ENCODE results near the gene APLF. TPM values are rescaled to one million over a fixed set of nuclear protein-coding genes. Genes with fewer than 3 reads are reported as not detected.

Gene APLF
- total and polyA plus RNA-seq, 10 of the 15 experiments (the other 5 are each of a cell fraction or from before 2014, with no cell fraction given): 0.66 to 2.8 (median 1.8) TPM

GRCh38 chr2:68467077-68467960 lies at the start of gene APLF, which contains the start of gene FBXO48 (continued):
- TF ChIP-seq, protein P1, sequence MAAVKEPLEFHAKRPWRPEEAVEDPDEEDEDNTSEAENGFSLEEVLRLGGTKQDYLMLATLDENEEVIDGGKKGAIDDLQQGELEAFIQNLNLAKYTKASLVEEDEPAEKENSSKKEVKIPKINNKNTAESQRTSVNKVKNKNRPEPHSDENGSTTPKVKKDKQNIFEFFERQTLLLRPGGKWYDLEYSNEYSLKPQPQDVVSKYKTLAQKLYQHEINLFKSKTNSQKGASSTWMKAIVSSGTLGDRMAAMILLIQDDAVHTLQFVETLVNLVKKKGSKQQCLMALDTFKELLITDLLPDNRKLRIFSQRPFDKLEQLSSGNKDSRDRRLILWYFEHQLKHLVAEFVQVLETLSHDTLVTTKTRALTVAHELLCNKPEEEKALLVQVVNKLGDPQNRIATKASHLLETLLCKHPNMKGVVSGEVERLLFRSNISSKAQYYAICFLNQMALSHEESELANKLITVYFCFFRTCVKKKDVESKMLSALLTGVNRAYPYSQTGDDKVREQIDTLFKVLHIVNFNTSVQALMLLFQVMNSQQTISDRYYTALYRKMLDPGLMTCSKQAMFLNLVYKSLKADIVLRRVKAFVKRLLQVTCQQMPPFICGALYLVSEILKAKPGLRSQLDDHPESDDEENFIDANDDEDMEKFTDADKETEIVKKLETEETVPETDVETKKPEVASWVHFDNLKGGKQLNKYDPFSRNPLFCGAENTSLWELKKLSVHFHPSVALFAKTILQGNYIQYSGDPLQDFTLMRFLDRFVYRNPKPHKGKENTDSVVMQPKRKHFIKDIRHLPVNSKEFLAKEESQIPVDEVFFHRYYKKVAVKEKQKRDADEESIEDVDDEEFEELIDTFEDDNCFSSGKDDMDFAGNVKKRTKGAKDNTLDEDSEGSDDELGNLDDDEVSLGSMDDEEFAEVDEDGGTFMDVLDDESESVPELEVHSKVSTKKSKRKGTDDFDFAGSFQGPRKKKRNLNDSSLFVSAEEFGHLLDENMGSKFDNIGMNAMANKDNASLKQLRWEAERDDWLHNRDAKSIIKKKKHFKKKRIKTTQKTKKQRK (IDR thresholded peaks at IDR 0.05; ENCODE audit: low read depth, low read length): no peak
- TF ChIP-seq ELK1 (IDR thresholded peaks at IDR 0.05; ENCODE audit: low read depth, low read length) (no peak), FOXK2 (IDR thresholded peaks at IDR 0.05) (peak; percentile 51), HDAC6 (IDR thresholded peaks at IDR 0.05; ENCODE audit: unreplicated experiment) (no peak), MTA2 (IDR thresholded peaks at IDR 0.05; ENCODE audit: low read depth) (0 out of 2 replicates have a peak, but pooled peaks have one; percentile 31), NRF1 (conservative IDR thresholded peaks at IDR 0.05; ENCODE audit: low read depth, low read length) (peak; percentile 63), PAX8 (IDR thresholded peaks at IDR 0.05) (no peak), ZBED1 (IDR thresholded peaks at IDR 0.05; ENCODE audit: borderline replicate concordance) (no peak), NFYB (IDR thresholded peaks at IDR 0.05; ENCODE audit: insufficient read depth, low read depth, low read length) (no peak), ZNF24 (IDR thresholded peaks at IDR 0.05) (no peak), LARP7 (IDR thresholded peaks at IDR 0.05) (peak; percentile 67; the same call in 1 of the 2 replicates), EP300 (IDR thresholded peaks at IDR 0.05; ENCODE audit: borderline replicate concordance in 1 of 2, control insufficient read depth in 1 of 2, low read depth in 2 of 2, low read length in 2 of 2) (no peak), MAX (IDR thresholded peaks at IDR 0.05; ENCODE audit: low read depth, low read length) (peak; percentile 24; the same call in 1 of the 2 replicates), SIX5 (IDR thresholded peaks at IDR 0.05; ENCODE audit: low read depth, low read length, severe bottlenecking) (peak; percentile 97), CTCF (IDR thresholded peaks at IDR 0.05 in 2 of 3, conservative IDR thresholded peaks at IDR 0.05 in 1 of 3; ENCODE audit: control insufficient read depth in 2 of 3, extremely low read depth in 1 of 3, insufficient read depth in 1 of 3, low read depth in 3 of 3, low read length in 3 of 3) (no peak), HDAC2 (IDR thresholded peaks at IDR 0.05) (no peak), USF2 (IDR thresholded peaks at IDR 0.05; ENCODE audit: borderline replicate concordance, low read depth, low read length) (no peak)
- TF ChIP-seq, protein P2, sequence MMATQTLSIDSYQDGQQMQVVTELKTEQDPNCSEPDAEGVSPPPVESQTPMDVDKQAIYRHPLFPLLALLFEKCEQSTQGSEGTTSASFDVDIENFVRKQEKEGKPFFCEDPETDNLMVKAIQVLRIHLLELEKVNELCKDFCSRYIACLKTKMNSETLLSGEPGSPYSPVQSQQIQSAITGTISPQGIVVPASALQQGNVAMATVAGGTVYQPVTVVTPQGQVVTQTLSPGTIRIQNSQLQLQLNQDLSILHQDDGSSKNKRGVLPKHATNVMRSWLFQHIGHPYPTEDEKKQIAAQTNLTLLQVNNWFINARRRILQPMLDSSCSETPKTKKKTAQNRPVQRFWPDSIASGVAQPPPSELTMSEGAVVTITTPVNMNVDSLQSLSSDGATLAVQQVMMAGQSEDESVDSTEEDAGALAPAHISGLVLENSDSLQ (IDR thresholded peaks at IDR 0.05): peak; percentile 65; the same call in 1 of the 2 replicates

Data from GM12878 (cell line).